ENCODE data around the gene HTR2A.
A peak's percentile ranks its signal among the peaks of the same experiment; 100 is the strongest.

HTR2A gene

DNA sequence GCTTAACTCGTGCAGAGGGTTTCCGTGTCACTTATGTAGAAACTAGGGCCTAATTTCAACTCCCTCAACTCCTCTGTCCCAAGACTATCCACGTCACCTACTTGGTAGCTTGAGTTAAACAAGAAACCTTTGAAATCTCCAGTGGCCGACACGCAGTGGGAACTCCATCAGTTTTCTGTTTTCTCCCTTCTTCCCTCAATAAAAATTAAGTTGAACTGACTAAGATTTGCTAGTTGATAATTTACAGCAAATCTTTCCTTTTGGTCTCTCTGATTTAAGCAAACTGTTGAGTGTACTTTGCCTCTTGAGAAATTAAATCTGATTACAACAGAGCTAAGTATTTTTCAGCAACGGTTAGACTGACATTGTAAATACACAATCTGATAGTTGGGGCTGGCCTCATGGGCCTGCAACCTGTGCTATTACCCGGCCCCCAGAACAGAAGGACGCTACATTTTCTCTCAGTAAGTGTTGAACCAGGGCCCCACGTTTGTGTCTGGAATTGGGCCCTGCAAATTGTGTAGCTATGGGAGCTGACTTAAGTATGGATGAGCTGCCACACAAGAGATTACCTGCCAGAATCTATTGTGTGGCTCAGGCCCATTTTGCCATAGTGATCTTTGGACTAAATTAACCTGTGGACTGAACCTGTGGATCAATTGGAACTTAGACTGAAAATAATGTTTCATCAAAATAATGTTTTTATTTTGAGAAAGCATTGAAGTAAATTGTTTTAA lies 99.2 kb downstream of the HTR2A start:
- peak overlapping the region; percentile 73 for H3K4me3 ChIP-seq (ENCODE audit: insufficient read depth, low read depth, low read length)
- no peaks in the 10 kb centered on the region for H3K27me3 ChIP-seq (ENCODE audit: control insufficient read depth, insufficient read depth, low read length, poor library complexity, severe bottlenecking)
- 76 to 77% methylated on average over 9 of the region's 9 CpGs for WGBS, 2 experiments
- H3K4me1 ChIP-seq (ENCODE audit: control insufficient read depth, insufficient read depth, low read length), result peaks cover 12% of the 10 kb centered on the region
- peak overlapping the region; percentile 55 for H3K27ac ChIP-seq (ENCODE audit: insufficient read depth, low read depth, low read length, poor library complexity, severe bottlenecking)
- no peaks in the 10 kb centered on the region for H3K36me3 ChIP-seq (ENCODE audit: control insufficient read depth, insufficient read depth, low read length)
- H3K9me3 ChIP-seq (ENCODE audit: control insufficient read depth, low read length), result no peaks in the 10 kb centered on the region

DNA sequence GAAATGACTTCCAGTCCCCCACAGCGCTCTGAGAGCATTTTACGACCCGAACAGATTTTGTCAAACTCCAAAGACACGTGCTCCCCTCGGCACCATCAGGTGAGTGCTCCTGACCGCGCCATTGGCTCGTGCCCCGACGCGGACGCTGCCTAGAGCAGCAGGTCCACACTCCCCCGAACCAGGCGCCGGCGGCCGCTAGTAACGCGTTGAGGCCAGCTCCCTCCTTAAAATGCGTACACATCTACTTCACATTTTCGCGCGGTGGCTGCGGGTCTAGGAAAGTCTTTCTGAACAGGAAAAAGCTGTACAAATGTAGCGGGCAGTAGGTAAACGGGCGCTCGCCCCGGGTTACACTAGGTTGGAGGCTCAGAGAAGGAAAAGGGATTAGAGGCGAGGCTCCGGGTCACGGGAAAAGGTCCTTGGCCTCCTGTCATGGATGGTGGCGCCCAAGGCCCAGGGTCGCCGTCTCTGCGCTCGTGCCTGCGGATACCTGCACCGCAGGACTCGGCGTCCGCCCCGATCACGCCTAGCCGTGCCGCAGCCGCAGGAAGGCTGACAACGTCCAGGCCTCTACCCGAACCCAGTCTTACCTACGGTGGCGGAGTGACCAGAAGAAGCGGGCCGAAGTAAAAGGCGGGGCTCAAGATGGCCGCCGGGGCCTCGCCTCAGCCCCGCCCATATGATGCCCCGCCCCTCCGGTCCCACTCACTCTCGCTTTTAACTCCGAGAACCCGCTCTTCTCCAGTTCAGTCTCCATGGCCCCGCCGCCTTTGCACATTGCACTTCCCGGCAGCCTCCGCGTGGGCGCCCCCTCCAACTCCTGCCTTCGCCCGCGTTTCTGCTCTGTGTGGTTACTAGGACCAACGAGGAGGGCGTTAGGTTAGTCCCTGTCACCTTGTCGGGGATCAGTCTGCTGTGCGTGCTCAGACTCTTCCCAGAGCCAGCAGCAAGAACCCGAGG lies 100.1 kb downstream of the HTR2A start, which contains the start of gene ESD:
Gene ESD, minus strand, starts transcription at position 647 of the 960 bp plus-strand sequence. CDS start 5,748 bp downstream, outside the sequence.
- no peaks in the 10 kb centered on the region for H3K27me3 ChIP-seq (ENCODE audit: control insufficient read depth, insufficient read depth, low read length, poor library complexity, severe bottlenecking)
- no peaks in the 10 kb centered on the region for H3K36me3 ChIP-seq (ENCODE audit: control insufficient read depth, insufficient read depth, low read length)
- H3K9me3 ChIP-seq (ENCODE audit: control insufficient read depth, low read length), result no peaks in the 10 kb centered on the region
- peaks cover 12% of the 10 kb centered on the region for H3K4me1 ChIP-seq (ENCODE audit: control insufficient read depth, insufficient read depth, low read length)
- H3K27ac ChIP-seq (ENCODE audit: insufficient read depth, low read depth, low read length, poor library complexity, severe bottlenecking), result peak within 1 kb of the TSS; percentile 79
- WGBS, 2 experiments, result 12 to 13% methylated on average over 77 of the region's 77 CpGs
- peak within 1 kb of the TSS; percentile 73 for H3K4me3 ChIP-seq (ENCODE audit: insufficient read depth, low read depth, low read length)

DNA sequence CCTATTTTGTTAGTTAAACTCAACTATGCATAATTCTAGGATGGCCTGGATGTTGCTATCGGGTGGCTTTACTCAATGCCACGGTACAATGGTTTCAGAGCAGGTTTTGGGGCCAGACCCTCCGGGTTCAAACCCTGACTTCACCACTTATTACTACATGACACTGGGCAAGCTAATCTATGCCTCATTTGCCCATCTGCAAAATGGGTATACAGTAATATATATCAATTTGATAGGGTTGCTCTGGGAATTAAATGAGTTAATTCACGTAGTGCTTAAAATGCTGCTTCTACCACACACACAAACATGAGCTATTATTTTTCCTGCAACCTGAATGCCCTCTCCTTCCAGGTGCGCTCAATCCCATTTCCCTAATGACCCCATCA lies 100.7 kb downstream of the HTR2A start:
- 76 to 84% methylated on average over 5 of the region's 5 CpGs for WGBS, 2 experiments
- Histone ChIP-seq H3K4me3 (ENCODE audit: insufficient read depth, low read depth, low read length) (peak overlapping the region; percentile 73), H3K27me3 (ENCODE audit: control insufficient read depth, insufficient read depth, low read length, poor library complexity, severe bottlenecking) (no peaks in the 10 kb centered on the region), H3K4me1 (ENCODE audit: control insufficient read depth, insufficient read depth, low read length) (peaks cover 12% of the 10 kb centered on the region), H3K9me3 (ENCODE audit: control insufficient read depth, low read length) (no peaks in the 10 kb centered on the region), H3K27ac (ENCODE audit: insufficient read depth, low read depth, low read length, poor library complexity, severe bottlenecking) (no peak overlapping the region), H3K36me3 (ENCODE audit: control insufficient read depth, insufficient read depth, low read length) (no peaks in the 10 kb centered on the region)

DNA sequence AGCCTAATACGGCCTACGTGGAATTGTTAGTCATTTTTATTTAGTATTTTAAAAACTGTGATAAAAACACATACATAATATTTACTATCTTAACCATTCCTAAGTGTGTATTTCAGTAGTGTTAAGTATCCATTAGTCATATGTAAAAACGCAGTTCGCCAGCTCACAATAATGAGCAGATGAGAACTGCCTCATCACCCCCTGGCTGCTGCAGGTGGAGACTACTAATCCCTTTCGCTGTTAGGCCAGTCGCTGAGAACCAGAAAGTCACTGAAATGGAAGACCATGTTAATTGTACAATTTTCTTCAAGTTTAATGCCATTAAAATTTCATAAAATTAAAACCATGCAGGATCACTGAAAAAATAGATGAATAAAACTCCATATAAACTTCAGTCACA lies 101.5 kb downstream of the HTR2A start:
- Histone ChIP-seq H3K4me3 (ENCODE audit: insufficient read depth, low read depth, low read length) (no peak overlapping the region), H3K36me3 (ENCODE audit: control insufficient read depth, insufficient read depth, low read length) (peaks cover 7% of the 10 kb centered on the region), H3K9me3 (ENCODE audit: control insufficient read depth, low read length) (no peaks in the 10 kb centered on the region), H3K4me1 (ENCODE audit: control insufficient read depth, insufficient read depth, low read length) (peaks cover 12% of the 10 kb centered on the region), H3K27me3 (ENCODE audit: control insufficient read depth, insufficient read depth, low read length, poor library complexity, severe bottlenecking) (no peaks in the 10 kb centered on the region), H3K27ac (ENCODE audit: insufficient read depth, low read depth, low read length, poor library complexity, severe bottlenecking) (no peak overlapping the region)
- WGBS, 2 experiments, result 64 to 74% methylated on average over 4 of the region's 6 CpGs

DNA sequence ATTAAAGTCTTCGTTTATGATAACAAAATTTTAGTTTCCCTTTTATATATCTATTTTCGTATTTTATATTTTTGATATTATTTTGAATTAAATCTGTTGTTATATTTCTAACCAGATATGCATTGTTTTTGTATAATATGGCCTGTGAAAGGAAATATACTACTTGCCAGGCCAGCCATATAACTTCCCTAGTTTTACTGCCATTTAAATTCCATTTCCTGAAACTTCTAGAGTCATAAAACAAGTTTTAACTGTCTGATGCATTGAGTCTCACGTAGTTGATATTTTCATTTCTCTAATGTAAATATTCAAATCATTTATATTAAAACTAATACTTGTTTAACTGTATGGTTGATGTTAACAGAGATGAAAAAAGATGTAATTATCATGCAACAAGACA lies 113.3 kb downstream of the HTR2A start:
- Histone ChIP-seq H3K27ac (ENCODE audit: insufficient read depth, low read depth, low read length, poor library complexity, severe bottlenecking) (no peak overlapping the region), H3K27me3 (ENCODE audit: control insufficient read depth, insufficient read depth, low read length, poor library complexity, severe bottlenecking) (no peaks in the 10 kb centered on the region), H3K9me3 (ENCODE audit: control insufficient read depth, low read length) (no peaks in the 10 kb centered on the region), H3K36me3 (ENCODE audit: control insufficient read depth, insufficient read depth, low read length) (peaks cover 25% of the 10 kb centered on the region), H3K4me3 (ENCODE audit: insufficient read depth, low read depth, low read length) (no peak overlapping the region), H3K4me1 (ENCODE audit: control insufficient read depth, insufficient read depth, low read length) (no peaks in the 10 kb centered on the region)
- WGBS, 2 experiments, result no CpG with 5 or more reads among the region's 3 CpGs

DNA sequence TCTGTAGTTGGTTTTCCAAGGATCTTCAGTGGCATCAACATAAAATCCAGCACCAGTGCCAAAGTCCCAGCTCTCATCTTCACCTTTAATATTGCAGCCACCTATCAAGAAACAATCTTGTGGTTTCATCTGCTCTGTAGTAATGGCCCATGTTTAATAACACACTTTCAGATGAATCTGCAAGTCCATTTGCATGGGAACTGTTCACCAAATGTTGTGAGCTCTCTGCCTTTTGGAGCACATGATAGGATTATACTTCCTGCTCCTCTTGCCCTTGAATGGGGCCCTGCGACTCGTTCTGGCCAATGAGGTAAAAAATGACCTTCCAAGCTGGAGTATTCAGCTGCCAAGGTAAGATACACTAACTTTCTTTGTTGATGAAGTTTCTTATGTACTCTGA lies 114.2 kb downstream of the HTR2A start:
- 96 to 97% methylated on average over 2 of the region's 2 CpGs for WGBS, 2 experiments
- no peak overlapping the region for H3K4me3 ChIP-seq (ENCODE audit: insufficient read depth, low read depth, low read length)
- no peak overlapping the region for H3K27ac ChIP-seq (ENCODE audit: insufficient read depth, low read depth, low read length, poor library complexity, severe bottlenecking)
- H3K27me3 ChIP-seq (ENCODE audit: control insufficient read depth, insufficient read depth, low read length, poor library complexity, severe bottlenecking), result no peaks in the 10 kb centered on the region
- peaks cover 26% of the 10 kb centered on the region for H3K36me3 ChIP-seq (ENCODE audit: control insufficient read depth, insufficient read depth, low read length)
- no peaks in the 10 kb centered on the region for H3K4me1 ChIP-seq (ENCODE audit: control insufficient read depth, insufficient read depth, low read length)
- H3K9me3 ChIP-seq (ENCODE audit: control insufficient read depth, low read length), result no peaks in the 10 kb centered on the region

DNA sequence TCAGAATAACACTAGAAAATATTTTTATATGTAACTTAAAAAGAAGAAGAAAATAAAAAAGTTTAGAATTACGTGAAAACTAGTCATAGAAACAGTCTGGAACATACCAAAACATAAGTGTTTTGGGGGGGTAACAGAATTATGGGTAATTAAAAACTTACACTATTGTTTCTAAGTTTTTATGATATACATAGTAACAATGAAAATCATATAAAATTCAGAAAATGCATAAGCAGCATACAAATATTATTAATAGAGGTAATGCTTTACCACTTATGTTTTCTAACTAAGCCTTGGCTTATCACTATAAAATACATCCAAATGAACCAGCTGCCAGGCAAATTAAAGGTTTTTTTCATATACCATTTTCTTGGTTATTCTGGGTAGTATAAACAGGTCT lies 114.8 kb downstream of the HTR2A start:
- Histone ChIP-seq H3K4me1 (ENCODE audit: control insufficient read depth, insufficient read depth, low read length) (no peaks in the 10 kb centered on the region), H3K36me3 (ENCODE audit: control insufficient read depth, insufficient read depth, low read length) (peaks cover 32% of the 10 kb centered on the region), H3K4me3 (ENCODE audit: insufficient read depth, low read depth, low read length) (no peak overlapping the region), H3K9me3 (ENCODE audit: control insufficient read depth, low read length) (no peaks in the 10 kb centered on the region), H3K27me3 (ENCODE audit: control insufficient read depth, insufficient read depth, low read length, poor library complexity, severe bottlenecking) (no peaks in the 10 kb centered on the region), H3K27ac (ENCODE audit: insufficient read depth, low read depth, low read length, poor library complexity, severe bottlenecking) (no peak overlapping the region)
- WGBS, 2 experiments, result no CpG with 5 or more reads among the region's 1 CpG

All from ectodermal cell (in vitro differentiated cells).